Measurements from ENCODE around the gene ANO7. TPM values are rescaled to one million over a fixed set of nuclear protein-coding genes. Genes with fewer than 3 reads are reported as not detected.

Gene ANO7
- total and polyA plus RNA-seq, 2 of the 13 experiments (the other 11 are each of a cell fraction or from before 2014, with no cell fraction given): 4.1 to 4.9 TPM

DNA sequence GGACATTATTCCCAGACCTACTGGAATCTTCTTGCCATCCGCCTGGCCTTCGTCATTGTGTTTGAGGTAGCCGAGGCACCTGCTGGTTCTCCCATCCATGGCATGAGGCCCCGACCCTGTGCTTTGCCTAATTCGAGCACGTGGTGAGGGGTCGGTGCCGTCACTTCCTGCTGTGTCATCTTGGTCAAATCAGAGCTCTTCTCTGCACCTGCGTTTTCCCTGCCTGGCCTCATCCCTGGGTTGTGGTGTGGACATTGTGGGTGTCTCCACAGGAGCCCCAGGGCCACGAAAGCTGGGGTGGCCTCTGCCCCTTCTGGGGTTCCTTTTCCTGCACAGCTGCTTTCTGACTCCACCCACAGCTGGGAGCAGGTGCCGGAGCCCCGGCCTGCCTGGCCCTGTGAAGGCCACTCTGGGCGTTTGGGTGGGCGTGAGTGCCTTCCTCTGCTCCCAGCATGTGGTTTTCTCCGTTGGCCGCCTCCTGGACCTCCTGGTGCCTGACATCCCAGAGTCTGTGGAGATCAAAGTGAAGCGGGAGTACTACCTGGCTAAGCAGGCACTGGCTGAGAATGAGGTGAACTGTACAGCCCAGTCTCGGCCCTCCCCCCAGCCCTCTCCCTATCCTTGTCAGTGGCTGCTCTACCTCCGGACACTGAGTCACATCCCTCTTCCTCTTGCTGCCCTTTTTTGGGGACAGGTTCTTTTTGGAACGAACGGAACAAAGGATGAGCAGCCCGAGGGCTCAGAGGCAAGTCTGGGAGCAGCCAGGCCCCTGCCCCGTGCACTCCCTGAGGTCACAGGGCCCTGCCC, 34.9 kb downstream of the ANO7 start (continued):
- TF ChIP-seq, protein P1, sequence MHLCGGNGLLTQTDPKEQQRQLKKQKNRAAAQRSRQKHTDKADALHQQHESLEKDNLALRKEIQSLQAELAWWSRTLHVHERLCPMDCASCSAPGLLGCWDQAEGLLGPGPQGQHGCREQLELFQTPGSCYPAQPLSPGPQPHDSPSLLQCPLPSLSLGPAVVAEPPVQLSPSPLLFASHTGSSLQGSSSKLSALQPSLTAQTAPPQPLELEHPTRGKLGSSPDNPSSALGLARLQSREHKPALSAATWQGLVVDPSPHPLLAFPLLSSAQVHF (CRISPR knock-in tag; IDR thresholded peaks at IDR 0.05): no peak
- TF ChIP-seq RAD51 (IDR thresholded peaks at IDR 0.05; ENCODE audit: borderline replicate concordance): no peak
- TF ChIP-seq RBAK (CRISPR knock-in tag; IDR thresholded peaks at IDR 0.05): 0 out of 2 replicates have a peak, but pooled peaks have one; percentile 2
- TF ChIP-seq, protein P2, sequence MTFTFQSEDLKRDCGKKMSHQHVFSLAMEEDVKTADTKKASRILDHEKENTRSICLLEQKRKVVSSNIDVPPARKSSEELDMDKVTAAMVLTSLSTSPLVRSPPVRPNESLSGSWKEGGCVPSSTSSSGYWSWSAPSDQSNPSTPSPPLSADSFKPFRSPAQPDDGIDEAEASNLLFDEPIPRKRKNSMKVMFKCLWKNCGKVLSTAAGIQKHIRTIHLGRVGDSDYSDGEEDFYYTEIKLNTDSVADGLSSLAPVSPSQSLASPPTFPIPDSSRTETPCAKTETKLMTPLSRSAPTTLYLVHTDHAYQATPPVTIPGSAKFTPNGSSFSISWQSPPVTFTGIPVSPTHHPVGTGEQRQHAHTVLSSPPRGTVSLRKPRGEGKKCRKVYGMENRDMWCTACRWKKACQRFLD (CRISPR knock-in tag; IDR thresholded peaks at IDR 0.05; ENCODE audit: borderline replicate concordance): no peak
- TF ChIP-seq SMC3 (IDR thresholded peaks at IDR 0.05; ENCODE audit: low read length): no peak
- no peak; the same call in 1 of the 2 replicates for TF ChIP-seq FOSL1 (CRISPR knock-in tag; IDR thresholded peaks at IDR 0.05; ENCODE audit: borderline replicate concordance)
- TF ChIP-seq ZNF614 (CRISPR knock-in tag; IDR thresholded peaks at IDR 0.05; ENCODE audit: borderline replicate concordance): no peak
- no peak for TF ChIP-seq ZNF552 (CRISPR knock-in tag; IDR thresholded peaks at IDR 0.05; ENCODE audit: borderline replicate concordance)
- no peak for TF ChIP-seq ZKSCAN1 (IDR thresholded peaks at IDR 0.05; ENCODE audit: low read length)
- TF ChIP-seq HOXD1 (CRISPR knock-in tag; IDR thresholded peaks at IDR 0.05): no peak
- TF ChIP-seq, protein P3, sequence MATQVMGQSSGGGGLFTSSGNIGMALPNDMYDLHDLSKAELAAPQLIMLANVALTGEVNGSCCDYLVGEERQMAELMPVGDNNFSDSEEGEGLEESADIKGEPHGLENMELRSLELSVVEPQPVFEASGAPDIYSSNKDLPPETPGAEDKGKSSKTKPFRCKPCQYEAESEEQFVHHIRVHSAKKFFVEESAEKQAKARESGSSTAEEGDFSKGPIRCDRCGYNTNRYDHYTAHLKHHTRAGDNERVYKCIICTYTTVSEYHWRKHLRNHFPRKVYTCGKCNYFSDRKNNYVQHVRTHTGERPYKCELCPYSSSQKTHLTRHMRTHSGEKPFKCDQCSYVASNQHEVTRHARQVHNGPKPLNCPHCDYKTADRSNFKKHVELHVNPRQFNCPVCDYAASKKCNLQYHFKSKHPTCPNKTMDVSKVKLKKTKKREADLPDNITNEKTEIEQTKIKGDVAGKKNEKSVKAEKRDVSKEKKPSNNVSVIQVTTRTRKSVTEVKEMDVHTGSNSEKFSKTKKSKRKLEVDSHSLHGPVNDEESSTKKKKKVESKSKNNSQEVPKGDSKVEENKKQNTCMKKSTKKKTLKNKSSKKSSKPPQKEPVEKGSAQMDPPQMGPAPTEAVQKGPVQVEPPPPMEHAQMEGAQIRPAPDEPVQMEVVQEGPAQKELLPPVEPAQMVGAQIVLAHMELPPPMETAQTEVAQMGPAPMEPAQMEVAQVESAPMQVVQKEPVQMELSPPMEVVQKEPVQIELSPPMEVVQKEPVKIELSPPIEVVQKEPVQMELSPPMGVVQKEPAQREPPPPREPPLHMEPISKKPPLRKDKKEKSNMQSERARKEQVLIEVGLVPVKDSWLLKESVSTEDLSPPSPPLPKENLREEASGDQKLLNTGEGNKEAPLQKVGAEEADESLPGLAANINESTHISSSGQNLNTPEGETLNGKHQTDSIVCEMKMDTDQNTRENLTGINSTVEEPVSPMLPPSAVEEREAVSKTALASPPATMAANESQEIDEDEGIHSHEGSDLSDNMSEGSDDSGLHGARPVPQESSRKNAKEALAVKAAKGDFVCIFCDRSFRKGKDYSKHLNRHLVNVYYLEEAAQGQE (IDR thresholded peaks at IDR 0.05; ENCODE audit: borderline replicate concordance in 1 of 2, low read depth in 1 of 2, low read length in 2 of 2): no peak
- no peak for TF ChIP-seq ZNF354B (CRISPR knock-in tag; IDR thresholded peaks at IDR 0.05)
- no peak for TF ChIP-seq ZNF598 (CRISPR knock-in tag; IDR thresholded peaks at IDR 0.05; ENCODE audit: borderline replicate concordance)
- TF ChIP-seq PAWR (CRISPR knock-in tag; IDR thresholded peaks at IDR 0.05; ENCODE audit: borderline replicate concordance): no peak
- TF ChIP-seq KAT2B (IDR thresholded peaks at IDR 0.05; ENCODE audit: borderline replicate concordance, low read depth, low read length): no peak
- TF ChIP-seq, protein P4, sequence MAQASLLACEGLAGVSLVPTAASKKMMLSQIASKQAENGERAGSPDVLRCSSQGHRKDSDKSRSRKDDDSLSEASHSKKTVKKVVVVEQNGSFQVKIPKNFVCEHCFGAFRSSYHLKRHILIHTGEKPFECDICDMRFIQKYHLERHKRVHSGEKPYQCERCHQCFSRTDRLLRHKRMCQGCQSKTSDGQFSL (CRISPR knock-in tag; IDR thresholded peaks at IDR 0.05): 0 out of 2 replicates have a peak, but pooled peaks have one; percentile 9
- no peak for TF ChIP-seq HNRNPL (IDR thresholded peaks at IDR 0.05; ENCODE audit: low read depth, low read length)
- TF ChIP-seq, protein P5, sequence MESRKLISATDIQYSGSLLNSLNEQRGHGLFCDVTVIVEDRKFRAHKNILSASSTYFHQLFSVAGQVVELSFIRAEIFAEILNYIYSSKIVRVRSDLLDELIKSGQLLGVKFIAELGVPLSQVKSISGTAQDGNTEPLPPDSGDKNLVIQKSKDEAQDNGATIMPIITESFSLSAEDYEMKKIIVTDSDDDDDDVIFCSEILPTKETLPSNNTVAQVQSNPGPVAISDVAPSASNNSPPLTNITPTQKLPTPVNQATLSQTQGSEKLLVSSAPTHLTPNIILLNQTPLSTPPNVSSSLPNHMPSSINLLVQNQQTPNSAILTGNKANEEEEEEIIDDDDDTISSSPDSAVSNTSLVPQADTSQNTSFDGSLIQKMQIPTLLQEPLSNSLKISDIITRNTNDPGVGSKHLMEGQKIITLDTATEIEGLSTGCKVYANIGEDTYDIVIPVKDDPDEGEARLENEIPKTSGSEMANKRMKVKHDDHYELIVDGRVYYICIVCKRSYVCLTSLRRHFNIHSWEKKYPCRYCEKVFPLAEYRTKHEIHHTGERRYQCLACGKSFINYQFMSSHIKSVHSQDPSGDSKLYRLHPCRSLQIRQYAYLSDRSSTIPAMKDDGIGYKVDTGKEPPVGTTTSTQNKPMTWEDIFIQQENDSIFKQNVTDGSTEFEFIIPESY (CRISPR knock-in tag; IDR thresholded peaks at IDR 0.05): no peak
- no peak for TF ChIP-seq GATAD2A (CRISPR knock-in tag; IDR thresholded peaks at IDR 0.05)
- TF ChIP-seq CHD2 (IDR thresholded peaks at IDR 0.05; ENCODE audit: low read depth, low read length): no peak
- 0 out of 2 replicates have a peak, but pooled peaks have one; percentile 6 for TF ChIP-seq MAZ (IDR thresholded peaks at IDR 0.05; ENCODE audit: borderline replicate concordance, low read depth, low read length)
- TF ChIP-seq MAZ (CRISPR knock-in tag; IDR thresholded peaks at IDR 0.05; ENCODE audit: low read depth): no peak
